Putamen (tissue), 1 donor: ENCODE measurements around the gene NACC1.
"Not testable (repeated sequence)": the region's sequence is repeated elsewhere in the genome, so short reads cannot be mapped to it uniquely, and the experiment has no call there.

ENCODE experiments used
- DNase-seq: peaks from one replicate; pipeline ENCODE4 v3.0.0-alpha.2; 2016; ENCODE audit warnings: low spot score

The NACC1 gene

GRCh38 chr19:13164343-13165161 is 46.5 kb downstream of the NACC1 start:
- DNase-seq: no peak

GRCh38 chr19:13165162-13165997 is 47.3 kb downstream of the NACC1 start:
- no peak for DNase-seq

- not testable (repeated sequence) for DNase-seq
Observed at GRCh38 chr19:13166151-13166550, 48.1 kb downstream of the NACC1 start.

- DNase-seq: no peak
Observed at GRCh38 chr19:13169769-13170168, 51.7 kb downstream of the NACC1 start.

- no peak for DNase-seq
Observed at GRCh38 chr19:13171146-13171545, 53.1 kb downstream of the NACC1 start.

GRCh38 chr19:13172346-13173138 is 54.5 kb downstream of the NACC1 start:
- DNase-seq: no peak

GRCh38 chr19:13173139-13173737 is 55.2 kb downstream of the NACC1 start:
- no peak for DNase-seq

GRCh38 chr19:13176345-13176744 is 58.3 kb downstream of the NACC1 start:
- no peak for DNase-seq

GRCh38 chr19:13177584-13177983 is 59.5 kb downstream of the NACC1 start:
- DNase-seq: not testable (repeated sequence)

GRCh38 chr19:13178291-13178690 is 60.2 kb downstream of the NACC1 start:
- DNase-seq: not testable (repeated sequence)

- DNase-seq: no peak
Observed at GRCh38 chr19:13181747-13182388, 63.8 kb downstream of the NACC1 start.

- not testable (repeated sequence) for DNase-seq
Observed at GRCh38 chr19:13184926-13185325, 66.9 kb downstream of the NACC1 start.

GRCh38 chr19:13185763-13186657 is 67.9 kb downstream of the NACC1 start:
- DNase-seq: not testable (repeated sequence)

GRCh38 chr19:13186688-13187087 is 68.6 kb downstream of the NACC1 start:
- not testable (repeated sequence) for DNase-seq

GRCh38 chr19:13187419-13187818 is 69.4 kb downstream of the NACC1 start:
- DNase-seq: no peak

- DNase-seq: no peak
Observed at GRCh38 chr19:13189600-13189999, 71.5 kb downstream of the NACC1 start.
